Kidney (tissue), 14 donors: ENCODE results near the gene HOXB6. TPM values are rescaled to one million over a fixed set of nuclear protein-coding genes. Genes with fewer than 3 reads are reported as not detected.

ENCODE experiments used
- DNase-seq, 5 donors: peaks; one replicate each; pipeline ENCODE4 v3.0.0-alpha.2; 2013 to 2020
- FAIRE-seq: peaks from 2 replicates; lab custom pipeline; 2012; peaks lifted over from hg19 to GRCh38; lab: Jason Lieb, UNC
- H3K27ac ChIP-seq, 2 donors: one replicate each; pipeline ENCODE4 v1.7.0; 2013; ENCODE audit warnings: low read depth in 2 of 2, low read length in 2 of 2, inconsistent platforms in 1 of 2
- H3K27me3 ChIP-seq: one replicate; pipeline ENCODE4 v1.7.1; 2013; ENCODE audit warnings: low read length, inconsistent platforms; ENCODE audit not compliant: control insufficient read depth, insufficient read depth
- H3K36me3 ChIP-seq, 3 donors: one replicate each; pipeline versions ENCODE4 v1.7.0 to v1.7.1; 2013; ENCODE audit warnings: low read length in 3 of 3, control low read depth in 1 of 3, inconsistent platforms in 1 of 3; ENCODE audit not compliant: insufficient read depth in 3 of 3, control insufficient read depth in 2 of 3
- H3K4me1 ChIP-seq, 3 donors: one replicate each; pipeline versions ENCODE4 v1.7.0 to v1.7.1; 2013; ENCODE audit warnings: low read length in 3 of 3, inconsistent platforms in 1 of 3, low read depth in 1 of 3; ENCODE audit not compliant: control insufficient read depth in 2 of 3, insufficient read depth in 2 of 3
- H3K4me3 ChIP-seq, 3 donors: one replicate each; pipeline versions ENCODE4 v1.7.0 to v1.8.1; 2013; ENCODE audit warnings: low read length in 3 of 3, control low read depth in 1 of 3, inconsistent platforms in 1 of 3
- H3K9ac ChIP-seq, 3 donors: one replicate each; pipeline versions ENCODE4 v1.7.0 to v1.7.1; 2013; ENCODE audit warnings: low read length in 3 of 3, control low read depth in 1 of 3, inconsistent platforms in 1 of 3
- H3K9me3 ChIP-seq, 3 donors: one replicate each; pipeline versions ENCODE4 v1.7.0 to v1.7.1; 2013; ENCODE audit warnings: low read length in 3 of 3, control low read depth in 1 of 3, inconsistent platforms in 1 of 3; ENCODE audit not compliant: control insufficient read depth in 2 of 3, insufficient read depth in 1 of 3
- CTCF ChIP-seq: IDR thresholded peaks from 3 replicates; pipeline ENCODE4 v1.5.1; 2012; ENCODE audit warnings: mild to moderate bottlenecking, moderate library complexity, borderline replicate concordance; ENCODE audit not compliant: insufficient read depth; ENCODE audit errors: extremely low read depth
- intact Hi-C: fragments of 100-400 bp; cut with DNase I; formaldehyde crosslinking; loops from one replicate; pipeline ENCODE4 v1.11.1; 2022
- polyA plus RNA-seq: library from polyadenylated mRNA; stranded (reverse); fragments of 350-450 nt; fragmentation: Illumina TruSeq; extraction: RNeasy Lipid Tissue Mini Kit (QIAGEN cat#74804); gene quantifications from one replicate; pipeline ENCODE4 v1.2.3, GENCODE V29; 2014; ENCODE audit warnings: low read depth, low replicate concordance; ENCODE audit not compliant: insufficient read depth
- total RNA-seq: library from RNA; stranded (reverse); fragmentation: NEBNext Ultra II Directional; extraction: Animal tissue kit (Norgen Biotek cat#: 25700); gene quantifications from one replicate; pipeline ENCODE4 v1.2.1, GENCODE V29; 2021
- donor health status: control.
- donor health status: control.
- donor health status: control.
- donor health status: control.
- donor health status: control.
- donor health status: DM: yes; HTN: yes; CAD: no.
- donor health status: Normal renal cell carcinoma (clear cell type).

HOXB6 gene
- total and polyA plus RNA-seq, 2 donors from 2014 or later, result 44.0 to 90.2 TPM

GRCh38 chr17:48624118-48624517, 19.3 kb upstream of the HOXB6 start:
- FAIRE-seq (no peak), DNase-seq (no peak)
- intact Hi-C loops, result no loop called here
- H3K27ac ChIP-seq, result peak overlapping the region in 1 of 2 donors; percentile 91
- no peaks in the 10 kb centered on the region for H3K36me3 ChIP-seq
- TF ChIP-seq CTCF, result no peak
- H3K4me3 ChIP-seq, result peak overlapping the region; percentile 52 to 66 (median 65)
- no peaks in the 10 kb centered on the region for H3K9me3 ChIP-seq
- peaks cover 0 to 8% (median 0%) of the 10 kb centered on the region in 3 donors for H3K4me1 ChIP-seq
- peaks cover 50% of the 10 kb centered on the region for H3K27me3 ChIP-seq
- H3K9ac ChIP-seq, result peak overlapping the region in 2 of 3 donors; percentile 33 to 74

- Histone ChIP-seq H3K27ac (peak overlapping the region; percentile 65 to 89), H3K27me3 (peaks cover 45% of the 10 kb centered on the region), H3K4me3 (peak overlapping the region in 2 of 3 donors; percentile 26 to 31), H3K36me3 (no peaks in the 10 kb centered on the region), H3K4me1 (peaks cover 0 to 8% (median 0%) of the 10 kb centered on the region in 3 donors), H3K9me3 (no peaks in the 10 kb centered on the region), H3K9ac (peak overlapping the region in 1 of 3 donors; percentile 74)
- FAIRE-seq (no peak), DNase-seq (peak in 2 of 5 donors; percentile 41 to 48)
- intact Hi-C loops, result no loop called here
- no peak for TF ChIP-seq CTCF
Observed at GRCh38 chr17:48623583-48623982, 18.8 kb upstream of the HOXB6 start.

GRCh38 chr17:48622857-48623256, 18.1 kb upstream of the HOXB6 start:
- Histone ChIP-seq H3K27ac (peak overlapping the region in 1 of 2 donors; percentile 89), H3K9me3 (no peaks in the 10 kb centered on the region), H3K9ac (no peak overlapping the region), H3K27me3 (peaks cover 41% of the 10 kb centered on the region), H3K4me3 (peak overlapping the region in 1 of 3 donors; percentile 26), H3K4me1 (peaks cover 0 to 10% (median 0%) of the 10 kb centered on the region in 3 donors), H3K36me3 (no peaks in the 10 kb centered on the region)
- intact Hi-C loops, result no loop called here
- peak in 2 of 5 donors; percentile 28 to 41 for DNase-seq
- no peak for FAIRE-seq
- no peak for TF ChIP-seq CTCF
